Keratinocyte (primary cell): ENCODE results near the gene CTNND2.

Experiments
- EZH2 ChIP-seq: IDR thresholded peaks from one replicate; pipeline ENCODE4 v1.6.1; 2012; ENCODE audit warnings: inconsistent platforms, mild to moderate bottlenecking, low read length, moderate library complexity
- TF ChIP-seq, protein P1 (sequence below), 3 experiments: IDR thresholded peaks in 1 of 3; conservative IDR thresholded peaks in 1 of 3; optimal IDR thresholded peaks in 1 of 3; 2 replicates in 2 of 3; 3 replicates in 1 of 3; pipeline versions ENCODE3 to v1.5.1; 2011; ENCODE audit warnings: low read length in 3 of 3, mild to moderate bottlenecking in 3 of 3, moderate library complexity in 2 of 3, control low read depth in 1 of 3, inconsistent platforms in 1 of 3; ENCODE audit not compliant: insufficient read depth in 2 of 3; ENCODE audit errors: extremely low read depth in 1 of 3

DNA sequence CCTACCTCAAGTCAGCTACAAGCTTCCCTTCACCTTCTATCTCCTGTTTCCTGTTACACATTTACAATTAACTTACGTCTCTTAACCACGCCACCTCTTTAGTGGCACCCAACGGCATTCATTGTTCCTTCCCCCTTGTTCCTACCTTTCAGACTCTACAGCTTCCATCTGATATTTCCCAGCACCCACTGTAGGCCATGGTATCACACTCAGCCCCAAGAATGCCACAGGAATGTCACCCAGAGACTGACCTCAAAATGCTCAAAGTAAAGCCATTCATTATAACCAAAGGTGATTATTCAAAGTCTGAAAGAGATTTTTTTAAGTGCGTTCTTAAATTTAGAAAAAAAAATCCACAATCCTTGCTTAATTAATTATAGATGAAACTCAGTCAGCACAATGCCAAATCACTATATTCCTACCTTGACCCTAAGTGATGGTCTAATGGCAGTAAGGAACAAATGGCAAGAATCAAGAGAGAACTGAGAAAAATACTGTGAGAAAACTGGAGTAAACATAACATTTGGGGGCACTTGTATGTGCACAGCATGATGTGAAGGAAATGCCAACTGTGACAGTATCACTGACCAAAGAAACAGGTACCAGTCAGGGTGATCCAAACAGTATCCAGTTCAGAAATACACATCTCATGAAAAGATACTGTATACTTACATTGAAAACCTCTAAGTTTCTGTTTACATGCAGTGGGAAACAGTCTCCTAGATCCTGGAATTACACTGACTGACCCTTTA lies 52.1 kb downstream of the CTNND2 start:
- TF ChIP-seq, protein P1, sequence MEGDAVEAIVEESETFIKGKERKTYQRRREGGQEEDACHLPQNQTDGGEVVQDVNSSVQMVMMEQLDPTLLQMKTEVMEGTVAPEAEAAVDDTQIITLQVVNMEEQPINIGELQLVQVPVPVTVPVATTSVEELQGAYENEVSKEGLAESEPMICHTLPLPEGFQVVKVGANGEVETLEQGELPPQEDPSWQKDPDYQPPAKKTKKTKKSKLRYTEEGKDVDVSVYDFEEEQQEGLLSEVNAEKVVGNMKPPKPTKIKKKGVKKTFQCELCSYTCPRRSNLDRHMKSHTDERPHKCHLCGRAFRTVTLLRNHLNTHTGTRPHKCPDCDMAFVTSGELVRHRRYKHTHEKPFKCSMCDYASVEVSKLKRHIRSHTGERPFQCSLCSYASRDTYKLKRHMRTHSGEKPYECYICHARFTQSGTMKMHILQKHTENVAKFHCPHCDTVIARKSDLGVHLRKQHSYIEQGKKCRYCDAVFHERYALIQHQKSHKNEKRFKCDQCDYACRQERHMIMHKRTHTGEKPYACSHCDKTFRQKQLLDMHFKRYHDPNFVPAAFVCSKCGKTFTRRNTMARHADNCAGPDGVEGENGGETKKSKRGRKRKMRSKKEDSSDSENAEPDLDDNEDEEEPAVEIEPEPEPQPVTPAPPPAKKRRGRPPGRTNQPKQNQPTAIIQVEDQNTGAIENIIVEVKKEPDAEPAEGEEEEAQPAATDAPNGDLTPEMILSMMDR (optimal IDR thresholded peaks at IDR 0.05 in 1 of 3, IDR thresholded peaks at IDR 0.05 in 1 of 3, conservative IDR thresholded peaks at IDR 0.05 in 1 of 3; ENCODE audit: extremely low read depth in 1 of 3, insufficient read depth in 2 of 3, low read length in 3 of 3), result no peak
- TF ChIP-seq EZH2, result no peak
